Measurements from ENCODE around the gene GPR161. TPM values are rescaled to one million over a fixed set of nuclear protein-coding genes. Genes with fewer than 3 reads are reported as not detected.

Gene GPR161
- total and polyA plus RNA-seq, 10 of the 15 experiments (the other 5 are each of a cell fraction or from before 2014, with no cell fraction given), result 0.07 to 0.49 (median 0.34) TPM; not detected in 2

DNA sequence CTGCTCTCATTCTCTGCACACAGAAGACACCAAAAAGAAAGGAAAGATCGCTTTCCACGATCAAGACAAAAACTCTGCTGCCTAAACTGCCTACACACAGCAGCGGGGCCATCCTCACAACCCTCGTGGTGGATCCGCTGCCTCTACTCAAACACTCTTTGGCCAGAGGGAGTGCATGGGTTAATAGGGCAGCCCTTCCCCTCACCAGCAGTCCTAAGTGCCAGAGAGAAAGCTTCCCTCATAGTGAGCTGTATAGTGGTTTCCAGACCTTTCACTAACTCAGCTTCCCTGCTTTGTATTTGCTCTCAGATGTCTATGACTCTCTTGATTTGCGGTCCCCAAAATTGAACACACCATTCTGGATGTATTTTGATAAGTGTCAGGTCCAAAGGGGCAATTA, 30.9 kb downstream of the GPR161 start (continued):
- TF ChIP-seq PAX8 (IDR thresholded peaks at IDR 0.05) (no peak), CEBPB (IDR thresholded peaks at IDR 0.05; ENCODE audit: borderline replicate concordance in 1 of 2, low read depth in 2 of 2, low read length in 2 of 2) (no peak), HDGF (IDR thresholded peaks at IDR 0.05) (no peak), RCOR1 (conservative IDR thresholded peaks at IDR 0.05; ENCODE audit: low read depth, low read length) (no peak)

DNA sequence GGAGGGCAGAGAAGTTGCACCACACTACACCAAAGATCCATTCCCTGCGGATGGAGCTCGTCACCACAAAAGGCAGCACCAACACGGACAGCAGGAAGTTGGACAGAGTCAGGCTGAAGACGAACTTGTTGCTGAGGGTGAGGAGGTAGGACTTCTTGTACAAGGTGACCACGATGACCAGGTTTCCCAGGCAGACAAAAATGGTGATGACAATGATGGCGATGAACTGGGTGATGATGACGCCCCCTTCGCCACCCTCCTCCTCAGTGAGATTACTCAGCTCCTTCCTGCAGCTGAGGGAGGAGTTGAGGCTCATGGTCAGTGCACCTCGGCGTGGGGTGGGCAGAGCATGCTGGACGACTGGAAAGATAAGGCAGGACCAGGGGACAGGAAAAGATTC, 32.2 kb downstream of the GPR161 start:
- no peak for DNase-seq (ENCODE audit: low read depth, low spot score)
- ChIA-PET RAD21 (ENCODE audit: unreplicated experiment) (no interaction called here), SMC1A (ENCODE audit: uncharacterized antibody, unreplicated experiment) (interaction anchor here (1.4 kb wide), 1 partner anchor 10 kb away, joined by 3 read pairs; no protein-coding TSS in a partner anchor), CTCF (interaction anchor here (4.0 kb wide), 1 partner anchor 21 kb away, joined by 19 read pairs; no protein-coding TSS in a partner anchor), POLR2A (no interaction called here)
- H3K27ac ChIP-seq (ENCODE audit: control insufficient read depth, insufficient read depth), result no peak overlapping the region
- in situ Hi-C loops (cut with MboI), result no loop called here
- no peaks in the 10 kb centered on the region for H3K79me2 ChIP-seq (ENCODE audit: control insufficient read depth, insufficient read depth, low read length)
- BruUV-seq (replicated peaks), result no TSS peak
- H2AFZ ChIP-seq (ENCODE audit: control insufficient read depth, low read depth, low read length), result no peak overlapping the region
- FAIRE-seq, result no peak
- no peak overlapping the region for H3K9ac ChIP-seq (ENCODE audit: control insufficient read depth, insufficient read depth, low read length)
- no peak for ATAC-seq
- TF ChIP-seq NFYB (IDR thresholded peaks at IDR 0.05; ENCODE audit: insufficient read depth, low read depth, low read length), result no peak
- TF ChIP-seq TARDBP (IDR thresholded peaks at IDR 0.05; ENCODE audit: borderline replicate concordance), result no peak
- no peak for TF ChIP-seq ASH2L (IDR thresholded peaks at IDR 0.05; ENCODE audit: borderline replicate concordance, low read depth)
- no peak for TF ChIP-seq EZH2 (IDR thresholded peaks at IDR 0.05; ENCODE audit: borderline replicate concordance, control insufficient read depth, low read depth, low read length)
- no peak for TF ChIP-seq MXI1 (IDR thresholded peaks at IDR 0.05; ENCODE audit: low read depth, low read length)
- TF ChIP-seq, protein P1, sequence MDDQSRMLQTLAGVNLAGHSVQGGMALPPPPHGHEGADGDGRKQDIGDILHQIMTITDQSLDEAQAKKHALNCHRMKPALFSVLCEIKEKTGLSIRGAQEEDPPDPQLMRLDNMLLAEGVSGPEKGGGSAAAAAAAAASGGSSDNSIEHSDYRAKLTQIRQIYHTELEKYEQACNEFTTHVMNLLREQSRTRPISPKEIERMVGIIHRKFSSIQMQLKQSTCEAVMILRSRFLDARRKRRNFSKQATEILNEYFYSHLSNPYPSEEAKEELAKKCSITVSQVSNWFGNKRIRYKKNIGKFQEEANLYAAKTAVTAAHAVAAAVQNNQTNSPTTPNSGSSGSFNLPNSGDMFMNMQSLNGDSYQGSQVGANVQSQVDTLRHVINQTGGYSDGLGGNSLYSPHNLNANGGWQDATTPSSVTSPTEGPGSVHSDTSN (IDR thresholded peaks at IDR 0.05; ENCODE audit: insufficient replicate concordance, low read depth, low read length), result no peak
- TF ChIP-seq ZNF217 (IDR thresholded peaks at IDR 0.05), result no peak
- TF ChIP-seq NR2F1 (conservative IDR thresholded peaks at IDR 0.05), result no peak
- TF ChIP-seq IKZF1 (conservative IDR thresholded peaks at IDR 0.05), result no peak
- TF ChIP-seq, protein P2, sequence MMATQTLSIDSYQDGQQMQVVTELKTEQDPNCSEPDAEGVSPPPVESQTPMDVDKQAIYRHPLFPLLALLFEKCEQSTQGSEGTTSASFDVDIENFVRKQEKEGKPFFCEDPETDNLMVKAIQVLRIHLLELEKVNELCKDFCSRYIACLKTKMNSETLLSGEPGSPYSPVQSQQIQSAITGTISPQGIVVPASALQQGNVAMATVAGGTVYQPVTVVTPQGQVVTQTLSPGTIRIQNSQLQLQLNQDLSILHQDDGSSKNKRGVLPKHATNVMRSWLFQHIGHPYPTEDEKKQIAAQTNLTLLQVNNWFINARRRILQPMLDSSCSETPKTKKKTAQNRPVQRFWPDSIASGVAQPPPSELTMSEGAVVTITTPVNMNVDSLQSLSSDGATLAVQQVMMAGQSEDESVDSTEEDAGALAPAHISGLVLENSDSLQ (IDR thresholded peaks at IDR 0.05), result no peak
- no peak for TF ChIP-seq NR2C1 (IDR thresholded peaks at IDR 0.05)
- TF ChIP-seq ZBED1 (IDR thresholded peaks at IDR 0.05; ENCODE audit: borderline replicate concordance), result no peak
- no peak for TF ChIP-seq BHLHE40 (IDR thresholded peaks at IDR 0.05; ENCODE audit: borderline replicate concordance in 1 of 2, low read depth in 2 of 2, low read length in 1 of 2)
- TF ChIP-seq RUNX3 (IDR thresholded peaks at IDR 0.05; ENCODE audit: low read length), result no peak
- H3K9me3 ChIP-seq (replicated peaks; ENCODE audit: control insufficient read depth, insufficient read depth, low read length), result no peaks in the 10 kb centered on the region
- intact Hi-C loops (cut with micrococcal nuclease; ENCODE audit: unreplicated experiment), result no loop called here
- WGBS (ENCODE audit: insufficient coverage, insufficient replicate concordance, low lambda C conversion rate, missing lambda C conversion rate), result 44% methylated on average over 11 of the region's 11 CpGs
- H3K27me3 ChIP-seq (replicated peaks in 1 of 2; ENCODE audit: control insufficient read depth in 2 of 2, insufficient read depth in 2 of 2, low read length in 1 of 2), result no peaks in the 10 kb centered on the region
- H3K36me3 ChIP-seq (ENCODE audit: control insufficient read depth in 2 of 2, insufficient read depth in 2 of 2, low read length in 1 of 2), result no peaks in the 10 kb centered on the region
- no peaks in the 10 kb centered on the region for H4K20me1 ChIP-seq (ENCODE audit: control insufficient read depth, insufficient read depth)
- H3K4me3 ChIP-seq, result no peak overlapping the region
- no peaks in the 10 kb centered on the region for H3K4me1 ChIP-seq (ENCODE audit: control insufficient read depth, insufficient read depth, low read length)
- no peak overlapping the region for H3K4me2 ChIP-seq (ENCODE audit: control insufficient read depth, insufficient read depth)
